ENCODE measurements around the gene COTL1. TPM values are rescaled to one million over a fixed set of nuclear protein-coding genes. Genes with fewer than 3 reads are reported as not detected.

COTL1 gene
- total and polyA plus RNA-seq, 9 of the 15 experiments (the other 6 are each of a cell fraction or from before 2014, with no cell fraction given), result 27.7 to 185 (median 72.5) TPM

GRCh38 chr16:84599521-84600202 is 18.2 kb downstream of the COTL1 start (continued):
- TF ChIP-seq, protein P1, sequence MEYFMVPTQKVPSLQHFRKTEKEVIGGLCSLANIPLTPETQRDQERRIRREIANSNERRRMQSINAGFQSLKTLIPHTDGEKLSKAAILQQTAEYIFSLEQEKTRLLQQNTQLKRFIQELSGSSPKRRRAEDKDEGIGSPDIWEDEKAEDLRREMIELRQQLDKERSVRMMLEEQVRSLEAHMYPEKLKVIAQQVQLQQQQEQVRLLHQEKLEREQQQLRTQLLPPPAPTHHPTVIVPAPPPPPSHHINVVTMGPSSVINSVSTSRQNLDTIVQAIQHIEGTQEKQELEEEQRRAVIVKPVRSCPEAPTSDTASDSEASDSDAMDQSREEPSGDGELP (CRISPR knock-in tag; IDR thresholded peaks at IDR 0.05; ENCODE audit: borderline replicate concordance), result peak; percentile 54; the same call in 1 of the 2 replicates
- TF ChIP-seq ZNF57 (CRISPR knock-in tag; IDR thresholded peaks at IDR 0.05), result no peak
- TF ChIP-seq, protein P2, sequence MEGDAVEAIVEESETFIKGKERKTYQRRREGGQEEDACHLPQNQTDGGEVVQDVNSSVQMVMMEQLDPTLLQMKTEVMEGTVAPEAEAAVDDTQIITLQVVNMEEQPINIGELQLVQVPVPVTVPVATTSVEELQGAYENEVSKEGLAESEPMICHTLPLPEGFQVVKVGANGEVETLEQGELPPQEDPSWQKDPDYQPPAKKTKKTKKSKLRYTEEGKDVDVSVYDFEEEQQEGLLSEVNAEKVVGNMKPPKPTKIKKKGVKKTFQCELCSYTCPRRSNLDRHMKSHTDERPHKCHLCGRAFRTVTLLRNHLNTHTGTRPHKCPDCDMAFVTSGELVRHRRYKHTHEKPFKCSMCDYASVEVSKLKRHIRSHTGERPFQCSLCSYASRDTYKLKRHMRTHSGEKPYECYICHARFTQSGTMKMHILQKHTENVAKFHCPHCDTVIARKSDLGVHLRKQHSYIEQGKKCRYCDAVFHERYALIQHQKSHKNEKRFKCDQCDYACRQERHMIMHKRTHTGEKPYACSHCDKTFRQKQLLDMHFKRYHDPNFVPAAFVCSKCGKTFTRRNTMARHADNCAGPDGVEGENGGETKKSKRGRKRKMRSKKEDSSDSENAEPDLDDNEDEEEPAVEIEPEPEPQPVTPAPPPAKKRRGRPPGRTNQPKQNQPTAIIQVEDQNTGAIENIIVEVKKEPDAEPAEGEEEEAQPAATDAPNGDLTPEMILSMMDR (IDR thresholded peaks at IDR 0.05 in 2 of 3, conservative IDR thresholded peaks at IDR 0.05 in 1 of 3; ENCODE audit: insufficient read depth in 2 of 3, low read depth in 1 of 3, low read length in 3 of 3), result no peak
- no peak for TF ChIP-seq MTA2 (IDR thresholded peaks at IDR 0.05; ENCODE audit: low read depth)
- no peak for TF ChIP-seq STAT5A (IDR thresholded peaks at IDR 0.05; ENCODE audit: borderline replicate concordance, low read length)
- TF ChIP-seq, protein P3, sequence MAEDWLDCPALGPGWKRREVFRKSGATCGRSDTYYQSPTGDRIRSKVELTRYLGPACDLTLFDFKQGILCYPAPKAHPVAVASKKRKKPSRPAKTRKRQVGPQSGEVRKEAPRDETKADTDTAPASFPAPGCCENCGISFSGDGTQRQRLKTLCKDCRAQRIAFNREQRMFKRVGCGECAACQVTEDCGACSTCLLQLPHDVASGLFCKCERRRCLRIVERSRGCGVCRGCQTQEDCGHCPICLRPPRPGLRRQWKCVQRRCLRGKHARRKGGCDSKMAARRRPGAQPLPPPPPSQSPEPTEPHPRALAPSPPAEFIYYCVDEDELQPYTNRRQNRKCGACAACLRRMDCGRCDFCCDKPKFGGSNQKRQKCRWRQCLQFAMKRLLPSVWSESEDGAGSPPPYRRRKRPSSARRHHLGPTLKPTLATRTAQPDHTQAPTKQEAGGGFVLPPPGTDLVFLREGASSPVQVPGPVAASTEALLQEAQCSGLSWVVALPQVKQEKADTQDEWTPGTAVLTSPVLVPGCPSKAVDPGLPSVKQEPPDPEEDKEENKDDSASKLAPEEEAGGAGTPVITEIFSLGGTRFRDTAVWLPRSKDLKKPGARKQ (CRISPR knock-in tag; IDR thresholded peaks at IDR 0.05), result 0 out of 2 replicates have a peak, but pooled peaks have one; percentile 13
- no peak for TF ChIP-seq TAF15 (IDR thresholded peaks at IDR 0.05; ENCODE audit: low read depth, low read length)
- no peak for TF ChIP-seq MYBL2 (IDR thresholded peaks at IDR 0.05; ENCODE audit: low read depth)
- no peak for TF ChIP-seq MYBL2 (CRISPR knock-in tag; IDR thresholded peaks at IDR 0.05; ENCODE audit: borderline replicate concordance)
- peak; percentile 50; the same call in 1 of the 2 replicates for TF ChIP-seq ZBTB7A (IDR thresholded peaks at IDR 0.05; ENCODE audit: borderline replicate concordance, control insufficient read depth, low read depth, low read length)
- no peak for TF ChIP-seq TBL1XR1 (IDR thresholded peaks at IDR 0.05; ENCODE audit: low read length in 2 of 2)
- TF ChIP-seq L3MBTL2 (IDR thresholded peaks at IDR 0.05), result no peak
- no peak for TF ChIP-seq ZNF143 (CRISPR knock-in tag; IDR thresholded peaks at IDR 0.05)
- no peak for TF ChIP-seq FOXP1 (CRISPR knock-in tag; IDR thresholded peaks at IDR 0.05)
- no peak for TF ChIP-seq C11orf30 (IDR thresholded peaks at IDR 0.05; ENCODE audit: low read depth)
- no peak for TF ChIP-seq ZNF518B (CRISPR knock-in tag; IDR thresholded peaks at IDR 0.05)
- no peak for TF ChIP-seq ZNF696 (CRISPR knock-in tag; conservative IDR thresholded peaks at IDR 0.05)
- TF ChIP-seq ATF4 (CRISPR knock-in tag; IDR thresholded peaks at IDR 0.05), result no peak

Measured in K562 (cell line).